ENCODE results near the gene SNAP25.
A peak's percentile ranks its signal among the peaks of the same experiment; 100 is the strongest.

The SNAP25 gene

DNA sequence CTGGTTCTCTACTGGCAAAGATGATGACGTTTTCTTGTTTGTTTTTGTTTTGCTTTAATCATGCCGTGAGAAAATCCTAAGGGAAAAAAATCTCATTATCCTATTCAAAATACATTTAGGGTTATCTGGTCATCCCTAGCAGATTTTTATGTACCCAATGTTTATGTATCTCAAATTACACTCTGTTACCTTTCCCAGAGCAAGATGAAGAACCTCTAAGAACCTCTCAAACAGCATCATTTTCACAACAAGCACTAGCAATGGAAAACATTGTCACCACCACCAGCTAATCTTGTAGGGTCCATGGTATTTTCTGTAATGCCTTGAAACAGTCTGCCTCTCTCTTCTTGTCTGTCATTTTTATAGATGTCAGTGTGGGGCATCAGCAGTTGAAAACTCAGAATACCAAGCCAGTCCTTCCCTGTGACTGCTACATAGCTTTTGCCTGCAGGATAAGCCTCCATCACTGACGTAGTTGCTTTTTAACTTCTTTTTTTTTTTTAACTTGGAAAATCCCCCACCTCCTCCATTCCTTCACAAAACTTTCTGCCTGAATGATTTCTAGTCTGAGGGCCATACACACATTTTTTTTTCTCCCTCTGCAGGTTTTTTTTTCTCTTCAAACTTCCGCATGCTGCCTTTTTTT lies 2.4 kb upstream of the SNAP25 start:
- DNase-seq (ENCODE audit: low read depth): no peak

DNA sequence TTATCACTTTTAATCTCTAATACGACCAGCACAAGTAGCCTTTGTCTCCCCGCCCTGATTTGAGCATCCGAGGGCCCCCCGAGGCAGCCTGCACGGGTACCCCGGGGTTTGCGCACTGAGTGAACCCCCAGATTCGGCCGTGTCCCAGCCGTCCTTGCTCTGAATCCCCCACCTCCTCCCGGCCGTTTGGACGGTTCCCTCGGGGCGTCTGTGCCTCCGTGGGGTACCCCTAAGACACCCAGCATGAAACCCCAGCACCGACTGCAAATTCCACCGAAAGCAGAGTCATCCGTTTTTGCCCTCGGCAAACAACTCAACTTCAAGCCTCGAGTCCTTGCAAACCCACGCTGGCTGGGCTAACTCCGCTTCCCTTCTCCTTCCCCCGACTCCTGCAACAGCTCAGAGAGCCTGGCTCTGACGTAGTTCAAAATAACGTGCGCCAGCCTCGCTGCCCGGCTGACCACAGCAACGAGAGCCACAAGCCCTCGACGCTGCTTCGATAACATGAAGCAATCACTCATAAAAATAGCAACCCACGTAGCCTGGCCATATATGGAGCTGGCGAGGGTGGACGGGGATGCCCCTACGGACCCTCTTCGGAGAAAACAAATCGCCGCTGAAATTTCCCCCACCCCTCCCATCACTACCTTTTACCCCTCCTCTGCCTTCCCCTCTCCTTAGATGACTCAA lies 764 bp upstream of the SNAP25 start:
- no peak for DNase-seq (ENCODE audit: low read depth)

DNA sequence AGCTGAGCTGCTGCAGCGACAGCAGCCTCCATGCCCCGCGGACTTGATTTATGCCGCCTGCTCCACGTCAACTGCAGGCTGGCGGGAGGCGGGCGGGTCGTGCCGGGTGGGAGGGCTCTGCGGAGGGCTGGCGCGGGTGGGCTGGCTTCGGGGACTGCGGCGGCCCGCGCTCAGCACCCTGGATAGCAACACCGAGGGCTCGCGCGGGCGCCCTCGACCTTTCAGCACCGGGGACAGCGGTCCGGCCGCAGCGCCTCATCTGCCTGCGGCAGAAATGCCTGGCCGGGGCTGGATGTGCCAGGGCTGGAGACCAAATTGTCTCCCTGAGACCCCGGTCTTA lies 792 bp downstream of the SNAP25 start:
- peak; percentile 34 for DNase-seq (ENCODE audit: low read depth)

DNA sequence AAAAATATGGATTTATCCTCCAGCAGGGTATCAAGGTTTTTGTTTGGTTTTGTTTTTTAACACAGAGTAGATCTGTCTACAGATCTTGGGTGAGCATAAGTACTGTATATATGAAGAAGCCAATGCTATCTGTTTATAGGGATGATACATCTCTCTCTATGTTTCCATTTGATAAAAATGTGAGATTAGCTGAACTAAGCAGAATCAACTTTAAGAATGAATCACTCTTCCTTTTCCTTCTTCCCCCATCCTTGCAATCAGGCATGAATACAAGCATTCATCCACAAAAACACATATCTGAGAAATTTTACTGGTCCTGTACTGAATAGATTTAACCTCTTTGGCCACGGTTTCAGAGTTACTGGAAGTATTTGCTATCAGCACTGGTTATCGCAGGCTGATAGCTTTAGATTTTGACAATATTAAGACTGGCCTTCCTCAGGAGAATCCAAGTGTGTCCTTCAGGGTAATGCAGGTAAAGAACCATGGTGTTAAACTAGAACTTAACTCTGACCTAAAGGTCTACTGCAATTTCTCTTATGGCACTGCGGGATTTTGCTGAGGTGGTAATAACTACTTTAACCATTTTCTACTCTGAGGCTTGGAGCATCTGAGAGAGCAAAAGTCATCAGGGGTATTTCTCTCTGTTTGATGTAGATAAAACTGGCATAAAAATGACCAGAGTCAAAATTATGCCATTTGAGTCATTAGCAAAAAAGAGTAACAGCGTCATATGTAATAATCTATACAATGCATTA lies 1.5 kb downstream of the SNAP25 start:
- no peak for DNase-seq (ENCODE audit: low read depth)

DNA sequence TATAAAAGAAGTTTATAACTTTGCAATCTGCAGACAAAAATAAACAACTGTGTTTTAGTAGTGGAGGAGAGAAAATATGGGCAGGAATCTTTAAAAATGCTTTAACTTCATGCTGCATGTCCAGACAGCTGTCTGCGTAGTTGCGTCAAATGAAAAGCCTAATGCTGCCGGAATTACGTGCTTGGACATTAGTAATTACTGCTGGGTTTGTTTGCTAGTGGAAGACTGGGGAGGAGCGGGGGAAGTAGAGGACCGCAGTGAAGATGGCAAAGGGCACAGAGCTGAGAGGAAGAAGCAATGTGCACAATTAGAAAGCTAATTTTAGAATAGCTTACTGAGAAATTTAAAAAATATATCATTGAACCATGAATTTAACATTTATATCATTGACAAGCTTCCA lies 2.4 kb downstream of the SNAP25 start:
- DNase-seq (ENCODE audit: low read depth): no peak

DNA sequence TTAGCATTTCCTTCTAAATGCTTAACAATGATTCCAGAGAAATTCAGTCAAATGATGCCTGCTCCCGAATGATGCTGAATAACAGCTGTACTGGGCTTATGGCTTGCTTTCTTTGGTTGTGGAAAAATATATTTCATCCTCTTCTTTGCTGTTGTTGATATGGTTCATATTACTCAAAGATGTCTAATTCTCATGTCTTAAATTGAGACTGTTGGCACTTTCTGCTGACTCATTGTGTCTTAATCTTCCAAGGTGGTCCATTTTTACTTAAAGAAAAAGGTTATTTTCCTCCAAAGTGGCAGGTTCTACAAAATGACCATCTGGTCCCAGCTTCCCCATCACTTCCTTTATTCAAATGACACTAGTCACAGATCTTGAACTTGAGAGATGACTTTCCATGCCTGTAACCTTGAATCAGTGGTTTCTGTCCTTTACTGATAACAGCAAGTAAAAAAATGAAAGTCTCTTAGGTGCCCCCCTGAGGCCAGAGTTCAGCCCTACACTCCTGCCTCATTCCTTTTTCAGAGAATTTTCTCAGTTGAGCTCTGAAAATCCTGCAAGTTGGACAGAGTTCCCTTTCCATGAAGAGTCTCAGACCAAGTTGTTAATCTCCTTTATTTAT lies 6.9 kb downstream of the SNAP25 start:
- DNase-seq (ENCODE audit: low read depth): no peak

DNA sequence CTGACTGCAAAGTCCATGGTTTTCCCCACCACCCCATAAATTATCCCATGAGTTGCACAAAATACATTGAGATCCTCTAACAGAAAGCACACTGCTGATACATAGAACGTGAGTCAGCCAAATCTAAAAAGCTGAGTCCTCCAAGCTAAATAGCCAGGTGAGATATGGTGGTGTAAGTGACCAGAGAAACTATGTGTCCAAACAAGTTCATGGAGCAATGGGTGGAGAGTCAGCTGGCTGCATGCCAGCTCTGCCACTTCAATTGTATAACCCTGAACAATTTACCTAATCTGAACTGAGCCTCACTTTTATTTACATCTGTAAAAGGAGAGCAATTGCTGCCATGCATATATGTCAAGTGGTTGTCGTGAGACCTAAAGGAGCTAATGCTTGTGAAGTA lies 9.7 kb downstream of the SNAP25 start:
- DNase-seq (ENCODE audit: low read depth): no peak

DNA sequence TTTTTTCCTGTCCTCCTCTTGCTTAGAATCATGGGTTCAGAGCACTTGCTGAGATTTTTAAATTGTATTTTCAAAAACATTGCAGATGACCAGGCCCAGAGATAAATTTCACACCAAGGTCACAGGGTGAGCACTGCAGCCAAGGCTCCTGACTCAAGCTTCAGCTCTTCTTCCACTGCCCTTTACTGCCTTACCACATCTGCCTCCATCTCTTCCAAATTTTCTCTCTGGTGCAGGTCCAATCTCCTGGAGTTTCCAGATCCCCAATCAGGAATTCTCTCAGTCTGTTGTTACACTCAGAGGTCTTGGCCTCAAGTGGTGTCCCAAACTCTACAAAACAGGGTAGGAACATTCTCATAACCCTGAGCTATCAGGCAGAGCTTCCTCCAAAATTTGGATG lies 12.7 kb downstream of the SNAP25 start:
- DNase-seq (ENCODE audit: low read depth): no peak

DNA sequence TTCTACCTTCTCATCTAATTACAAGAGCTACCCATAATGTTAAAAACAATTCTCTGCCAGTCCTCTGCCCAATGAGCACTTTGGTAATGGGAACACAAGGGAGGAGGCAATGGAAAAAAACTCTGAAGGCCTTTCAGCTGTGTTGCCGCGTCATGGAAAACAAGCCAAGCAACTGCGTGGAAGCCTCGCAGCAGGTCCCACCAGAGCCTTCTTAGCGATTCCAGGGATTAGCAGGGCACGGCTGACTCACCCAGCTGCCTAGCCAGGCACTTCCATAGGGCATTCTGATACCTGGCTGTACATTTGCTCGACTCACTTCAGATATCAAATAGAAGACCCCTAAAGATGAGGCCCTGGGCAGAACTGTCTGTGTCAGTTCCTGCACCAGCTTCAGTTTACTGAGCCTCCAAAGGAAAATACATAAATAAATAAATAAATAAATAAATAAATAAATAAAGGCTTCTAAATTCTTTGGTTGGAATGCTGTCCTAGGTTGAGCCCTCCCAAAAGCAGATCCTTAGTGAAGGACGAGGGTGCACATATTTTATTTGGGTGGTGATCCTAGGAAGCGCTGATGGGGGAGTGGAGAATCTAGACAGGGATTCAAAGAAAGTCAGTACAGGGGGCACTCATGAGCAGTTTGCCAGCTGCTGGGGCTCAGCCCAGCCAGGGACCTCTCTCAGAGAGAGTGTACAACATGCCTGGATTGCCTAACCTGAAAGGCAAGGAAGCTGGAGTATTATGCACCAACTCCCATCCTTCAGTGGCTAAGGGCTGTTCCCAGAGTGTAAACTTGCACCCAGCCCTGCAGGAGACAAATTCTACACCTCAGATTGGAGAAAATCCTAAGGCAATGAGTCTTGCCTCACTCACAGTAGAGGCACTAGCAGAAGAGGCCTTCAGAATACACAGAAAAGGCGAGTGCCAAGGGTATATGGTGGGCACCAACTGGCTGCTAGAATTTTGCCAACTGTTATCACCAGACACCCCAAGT lies 18.2 kb downstream of the SNAP25 start:
- no peak for DNase-seq (ENCODE audit: low read depth)

DNA sequence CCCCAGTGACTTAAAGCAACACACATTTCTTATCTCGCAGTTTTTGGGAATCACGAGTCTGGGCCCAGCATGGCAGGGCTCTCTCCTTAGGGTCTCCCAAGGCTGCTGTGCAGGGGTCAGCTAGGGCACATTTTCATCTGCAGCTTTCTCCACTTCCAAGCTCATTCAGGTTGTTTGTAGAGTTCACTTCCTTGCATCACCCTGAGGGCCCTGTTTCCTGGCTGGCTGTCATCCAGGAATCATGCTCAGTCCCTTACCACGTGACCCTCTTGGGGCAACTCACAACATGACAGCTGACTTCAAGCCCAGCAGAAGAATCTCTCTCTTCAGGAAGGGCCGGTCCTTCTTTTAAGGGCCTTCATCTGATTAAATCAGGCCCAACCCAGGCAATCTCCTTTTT lies 21.3 kb downstream of the SNAP25 start:
- DNase-seq (ENCODE audit: low read depth): no peak

DNA sequence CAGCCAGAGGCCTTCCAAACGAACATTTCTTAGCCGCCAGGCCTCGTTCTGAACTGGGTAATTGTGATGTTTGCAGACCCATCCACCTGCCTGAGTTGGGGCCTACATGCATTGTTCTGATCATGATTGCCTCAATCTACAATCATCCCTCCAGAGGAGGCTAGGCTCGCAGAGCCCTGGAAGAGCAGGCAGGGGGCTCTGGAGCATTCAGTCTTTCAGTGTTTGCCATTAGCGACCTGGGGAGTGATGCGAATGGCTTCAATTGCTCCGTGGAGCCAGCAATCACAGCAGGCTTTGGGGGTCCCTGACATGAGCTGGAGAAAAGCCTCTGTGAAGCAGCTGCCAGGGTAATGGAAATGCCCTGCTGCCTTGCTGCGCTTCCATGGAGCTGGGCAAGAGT lies 22.0 kb downstream of the SNAP25 start:
- DNase-seq (ENCODE audit: low read depth): no peak

DNA sequence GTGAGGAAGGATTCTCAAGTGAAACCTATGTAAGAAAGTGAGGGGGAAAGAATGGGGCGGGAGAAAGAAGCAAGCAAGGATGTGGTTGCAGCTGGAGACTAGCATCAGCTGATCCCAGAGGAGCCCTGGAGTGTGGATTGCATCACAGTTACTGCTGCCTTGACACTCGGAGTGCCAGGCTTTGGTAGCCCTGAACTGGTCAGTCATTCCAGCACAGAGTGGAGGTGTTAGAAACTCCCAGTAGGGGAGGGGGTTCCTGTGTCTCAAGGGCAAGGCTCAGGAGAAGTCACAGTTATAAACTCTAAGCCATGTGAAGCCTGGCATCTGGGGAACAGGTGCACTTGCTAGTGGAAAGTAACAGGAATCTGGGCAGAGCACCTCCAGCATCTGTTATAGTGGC lies 23.5 kb downstream of the SNAP25 start:
- no peak for DNase-seq (ENCODE audit: low read depth)

DNA sequence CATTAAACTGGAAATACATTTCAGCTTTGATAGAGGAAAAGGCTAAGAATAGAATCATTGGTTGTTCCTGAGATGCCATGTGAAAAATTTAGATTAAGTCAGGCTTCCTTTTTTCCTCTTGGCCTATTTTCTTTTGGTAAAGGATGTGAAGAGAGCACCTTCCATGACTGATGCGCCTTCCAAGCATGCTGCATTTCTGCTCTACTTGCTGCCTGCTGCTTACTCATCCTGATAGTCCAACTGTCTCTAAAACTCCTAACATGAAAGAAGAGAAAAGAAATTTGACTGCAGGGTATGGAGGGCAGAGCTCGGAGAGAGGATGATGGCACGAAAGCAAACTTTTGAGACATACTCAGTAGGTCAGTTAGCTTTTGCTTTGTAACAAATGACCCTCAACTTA lies 28.8 kb downstream of the SNAP25 start:
- DNase-seq (ENCODE audit: low read depth): no peak

DNA sequence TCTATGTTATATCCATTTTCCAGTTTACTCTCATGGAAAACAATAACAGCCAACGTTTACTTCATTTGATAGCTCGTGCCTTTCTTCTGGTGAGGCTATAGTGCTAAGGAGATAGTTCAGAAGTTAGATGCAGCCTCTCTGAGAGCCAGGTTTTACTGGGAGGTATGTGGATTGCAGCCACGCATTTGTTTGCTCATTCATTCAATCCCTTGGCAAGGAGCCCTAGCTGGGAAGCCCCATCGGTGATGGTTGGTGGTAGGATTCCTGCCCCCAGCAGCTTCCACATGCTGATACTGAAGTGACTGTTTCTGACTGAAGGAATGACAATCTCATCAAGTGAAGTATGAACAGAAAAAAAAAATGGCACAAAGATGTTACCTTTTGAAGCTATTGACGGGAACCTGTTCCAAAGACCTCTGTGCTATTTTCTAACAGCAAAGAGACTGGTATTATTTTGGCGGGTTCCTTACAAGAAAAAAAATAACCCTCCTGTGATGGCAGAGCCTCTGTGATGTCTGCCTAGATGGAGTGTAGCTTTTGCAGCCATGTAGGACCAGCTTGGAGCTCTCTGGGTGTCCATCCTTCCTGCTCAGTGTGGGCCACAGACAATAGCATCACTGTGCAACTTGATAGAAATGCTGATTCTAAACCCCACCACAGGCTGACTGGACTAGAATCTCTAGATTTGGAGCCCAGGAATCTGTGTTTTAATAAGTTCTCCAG lies 30.6 kb downstream of the SNAP25 start:
- DNase-seq (ENCODE audit: low read depth): no peak

DNA sequence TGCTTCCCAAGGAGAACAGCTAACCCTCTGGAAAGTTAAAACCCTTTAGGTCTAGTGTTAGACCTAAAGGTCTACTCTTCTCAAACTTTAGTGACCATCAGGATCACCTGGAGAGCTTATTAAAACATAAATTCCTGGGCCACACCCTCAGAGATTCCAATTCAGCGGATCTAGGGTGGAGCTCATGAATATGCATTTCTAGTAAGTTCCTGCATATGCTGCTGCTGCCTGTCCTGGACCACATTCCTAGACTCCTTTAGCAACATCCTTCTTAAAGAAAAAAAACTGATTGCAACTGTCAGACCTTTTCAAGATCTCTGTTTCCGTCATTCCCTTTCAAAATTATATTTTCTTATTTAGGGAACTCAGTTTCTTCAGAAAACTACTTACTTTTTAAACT lies 31.2 kb downstream of the SNAP25 start:
- no peak for DNase-seq (ENCODE audit: low read depth)

DNA sequence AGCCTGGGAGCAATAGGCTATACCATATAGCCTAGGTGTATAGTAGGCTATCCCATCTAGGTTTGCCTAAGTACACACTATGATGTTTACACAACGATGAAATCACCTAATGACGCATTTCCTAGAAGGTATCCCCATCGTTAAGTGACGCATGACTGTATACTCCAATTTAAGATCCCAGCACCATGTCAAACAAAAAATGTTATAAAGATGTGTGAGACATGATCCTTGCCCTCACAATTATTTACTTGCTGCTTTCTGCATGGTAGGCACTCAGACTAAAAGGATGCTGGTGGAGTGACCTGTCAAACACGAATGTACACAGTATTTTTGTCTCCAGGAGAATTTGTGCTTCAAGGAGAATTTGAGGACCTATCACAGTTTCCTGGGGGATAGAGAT lies 32.3 kb downstream of the SNAP25 start:
- DNase-seq (ENCODE audit: low read depth): no peak

DNA sequence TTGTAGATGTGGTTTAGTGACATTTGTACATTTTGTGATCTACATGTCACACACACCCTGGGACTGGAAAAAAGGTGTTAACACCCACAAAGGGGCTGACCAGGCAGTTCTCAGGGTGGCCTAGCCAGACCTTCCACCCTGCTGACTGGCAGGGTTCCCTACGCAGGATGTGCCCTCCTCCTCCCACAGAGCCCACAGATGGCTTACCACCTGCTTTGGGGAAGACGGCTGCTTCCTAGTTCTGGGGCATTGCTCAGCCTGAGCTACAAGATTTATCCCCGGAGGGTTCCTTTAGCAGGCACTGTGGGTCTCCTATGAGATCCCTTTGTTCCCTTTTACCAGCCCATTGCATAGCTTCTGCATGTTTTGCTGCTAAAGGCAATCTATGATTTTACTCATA lies 35.1 kb downstream of the SNAP25 start:
- no peak for DNase-seq (ENCODE audit: low read depth)

DNA sequence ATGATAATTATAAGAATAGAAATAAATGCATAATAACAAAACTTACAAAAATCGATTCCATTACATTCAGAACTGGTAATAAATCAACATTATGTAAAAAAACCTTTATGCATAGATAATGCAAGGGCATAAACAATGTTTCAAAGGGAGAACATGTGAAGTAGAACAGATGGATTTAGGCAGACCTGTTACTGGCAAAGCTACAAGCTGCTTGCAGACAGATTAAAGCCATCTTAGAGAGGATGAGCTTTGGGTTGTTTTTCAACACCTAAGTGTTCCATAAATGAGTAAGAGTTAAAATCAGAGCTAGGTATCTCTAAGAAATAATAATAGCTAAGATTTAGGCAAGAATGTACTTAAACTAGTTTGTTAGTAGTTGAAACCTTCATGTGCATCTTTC lies 37.2 kb downstream of the SNAP25 start:
- DNase-seq (ENCODE audit: low read depth): no peak

DNA sequence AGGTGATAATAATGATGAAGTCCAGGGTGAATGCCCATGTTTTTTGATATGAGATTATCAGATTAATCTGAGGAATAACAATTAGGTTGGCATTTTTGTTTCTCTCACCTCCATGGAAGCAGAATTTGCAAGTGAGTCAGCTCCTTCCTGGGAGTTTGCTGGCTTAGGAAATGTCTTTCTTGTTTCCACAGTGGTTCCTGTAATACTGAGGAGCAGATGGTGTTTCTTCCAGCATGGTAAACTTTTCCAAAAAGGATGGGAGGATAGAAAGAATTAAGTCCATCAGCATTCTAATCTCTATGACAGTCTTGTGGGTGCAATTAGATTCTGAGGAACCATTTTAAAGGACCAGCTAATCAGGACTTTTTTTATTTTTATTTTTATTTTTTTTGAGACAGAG lies 40.5 kb downstream of the SNAP25 start:
- no peak for DNase-seq (ENCODE audit: low read depth)

DNA sequence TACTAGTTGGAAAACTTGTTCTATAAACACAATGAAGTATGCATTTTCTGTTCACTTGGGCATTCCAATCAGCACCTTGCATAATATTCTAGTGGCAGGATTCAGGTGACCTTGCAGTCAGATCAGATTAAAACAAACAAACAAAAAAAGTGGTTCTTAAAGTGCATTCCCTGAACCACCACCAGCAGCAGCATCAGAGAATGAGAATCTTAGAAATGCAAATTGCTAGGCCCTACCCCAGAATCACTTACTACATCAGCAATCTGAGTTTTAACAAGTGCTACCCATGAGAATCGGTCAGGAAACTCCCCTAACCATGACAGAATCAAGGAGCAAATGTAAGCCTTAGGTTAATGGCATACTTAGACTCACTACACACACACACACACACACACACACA lies 41.7 kb downstream of the SNAP25 start:
- no peak for DNase-seq (ENCODE audit: low read depth)

DNA sequence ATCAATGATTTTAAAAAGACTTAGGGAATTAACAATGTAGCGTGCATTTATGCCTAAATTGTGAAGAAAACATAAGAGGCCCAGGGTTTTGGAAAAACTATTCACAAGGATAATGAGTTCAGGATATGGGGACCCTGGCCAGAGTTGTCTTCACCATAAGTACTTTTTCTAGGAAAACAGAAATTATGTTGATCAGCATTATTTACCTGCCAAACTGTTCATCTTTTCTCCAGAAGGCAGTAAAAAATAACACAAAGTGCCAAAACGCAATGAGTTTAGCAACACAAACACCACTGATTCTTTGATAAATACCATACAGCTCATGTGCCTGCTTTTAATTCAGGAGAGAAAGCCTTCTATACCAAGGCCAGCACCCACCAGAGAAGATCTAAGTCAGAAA lies 43.1 kb downstream of the SNAP25 start:
- DNase-seq (ENCODE audit: low read depth): no peak

Data from stimulated activated CD8-positive, alpha-beta memory T cell treated with anti-CD3 and anti-CD28 coated beads, Interleukin-15, amount 100 ng/mL, for 1 hour (primary cell).